OCI-LY7 (cell line): ENCODE data around the gene KCNK4. TPM values are rescaled to one million over a fixed set of nuclear protein-coding genes. Genes with fewer than 3 reads are reported as not detected.
A peak's percentile ranks its signal among the peaks of the same experiment; 100 is the strongest.

Experiments used
- BruUV-seq: library from RNA; stranded (reverse); fragments of 400-500 nt; replicated peaks from 2 replicates; lab custom pipeline; 2021; lab: Mats Ljungman, UMichigan
- CTCF ChIA-PET: fragments of 300-600 bp; sonication (Branson Sonifier 250); formaldehyde crosslinking; loops from one replicate; lab custom pipeline; 2022; ENCODE audit warnings: antibody characterized with exemption; ENCODE audit not compliant: unreplicated experiment; lab: Charles Lee
- POLR2A ChIA-PET: fragments of 300-600 bp; sonication (Branson Sonifier 250); formaldehyde crosslinking; loops from one replicate; lab custom pipeline; 2022; ENCODE audit warnings: antibody characterized with exemption; lab: Charles Lee
- DNase-seq: peaks from one replicate; pipeline ENCODE4 v3.0.0-alpha.2; 2015; ENCODE audit warnings: low spot score
- H2AFZ ChIP-seq: fragments of 200-600 bp; sonication (generic), shearing (Covaris generic); 2 replicates; pipeline ENCODE4 v1.6.1; 2014; ENCODE audit warnings: mild to moderate bottlenecking, antibody characterized with exemption, low read length, moderate library complexity
- H3K27ac ChIP-seq: fragments of 200-600 bp; sonication (generic); 2 replicates; pipeline ENCODE4 v1.5.1; 2014; ENCODE audit warnings: mixed run types, low read depth, mild to moderate bottlenecking, moderate library complexity, low read length, inconsistent platforms; ENCODE audit not compliant: poor library complexity, severe bottlenecking
- H3K36me3 ChIP-seq: fragments of 200-600 bp; sonication (generic); 2 replicates; pipeline ENCODE4 v1.6.1; 2014; ENCODE audit warnings: mild to moderate bottlenecking, antibody characterized with exemption, low read length, moderate library complexity, mixed read lengths; ENCODE audit not compliant: insufficient read depth
- H3K4me1 ChIP-seq: fragments of 200-600 bp; sonication (generic); 2 replicates; pipeline ENCODE4 v1.5.1; 2014; ENCODE audit warnings: mild to moderate bottlenecking, low read length; ENCODE audit not compliant: insufficient read depth, poor library complexity, severe bottlenecking
- H3K4me2 ChIP-seq: fragments of 200-600 bp; sonication (generic); 2 replicates; pipeline ENCODE4 v1.6.1; 2014; ENCODE audit warnings: mild to moderate bottlenecking, low read length
- H3K4me3 ChIP-seq: fragments of 200-600 bp; sonication (generic); 2 replicates; pipeline ENCODE4 v1.5.1; 2014; ENCODE audit warnings: mild to moderate bottlenecking, low read depth, low read length; ENCODE audit not compliant: poor library complexity, severe bottlenecking
- H3K79me2 ChIP-seq: fragments of 200-600 bp; sonication (generic); 2 replicates; pipeline ENCODE4 v1.6.1; 2016; ENCODE audit warnings: low read depth, mild to moderate bottlenecking, low read length, moderate library complexity, mixed read lengths; ENCODE audit not compliant: insufficient read depth
- H3K9me2 ChIP-seq: fragments of 200-600 bp; sonication (generic); 2 replicates; pipeline ENCODE4 v1.6.1; 2016; ENCODE audit warnings: mild to moderate bottlenecking, low read length, mixed read lengths; ENCODE audit not compliant: insufficient read depth
- H3K9me3 ChIP-seq: fragments of 200-600 bp; sonication (generic); 2 replicates; pipeline ENCODE4 v1.6.1; 2014; ENCODE audit warnings: mild to moderate bottlenecking, mixed run types, low read length, mixed read lengths
- H4K20me1 ChIP-seq: fragments of 200-600 bp; sonication (generic); 2 replicates; pipeline ENCODE4 v1.6.1; 2014; ENCODE audit warnings: mild to moderate bottlenecking, antibody characterized with exemption, low read length, moderate library complexity, mixed read lengths; ENCODE audit not compliant: insufficient read depth
- CTCF ChIP-seq: fragments of 200-600 bp; sonication (generic); conservative IDR thresholded peaks from 2 replicates; pipeline ENCODE4 v1.5.1; 2014; ENCODE audit warnings: mild to moderate bottlenecking, antibody characterized with exemption, low read length, moderate library complexity, mixed read lengths
- EZH2phosphoT487 ChIP-seq: fragments of 200-600 bp; sonication (generic); IDR thresholded peaks from 2 replicates; pipeline ENCODE4 v1.6.1; 2018; ENCODE audit warnings: low read depth, borderline replicate concordance, mild to moderate bottlenecking, mixed run types, antibody characterized with exemption, low read length, moderate library complexity, mixed read lengths
- intact Hi-C: fragments of 100-400 bp; cut with micrococcal nuclease; formaldehyde crosslinking; loops from one replicate; pipeline ENCODE4 v1.10.0; 2022; ENCODE audit not compliant: unreplicated experiment
- total RNA-seq, 2 experiments: library from RNA; depleted of rRNA in 1 of 2; stranded (reverse); fragments of >200 nt in 1 of 2; shearing (Covaris generic) in 1 of 2; gene quantifications; 2 replicates each; pipeline ENCODE4 v1.2.3, GENCODE V29; 2014 to 2022

The KCNK4 gene
- total RNA-seq, 2 experiments from 2014 or later = 0.80 to 0.95 TPM

- TF ChIP-seq CTCF (no peak), EZH2phosphoT487 (no peak)
- H3K9me3 ChIP-seq = no peaks in the 10 kb centered on the region
- H3K4me2 ChIP-seq = peak overlapping the region; percentile 9; the same call in 1 of the 2 replicates
- no peak overlapping the region for H2AFZ ChIP-seq
- no TSS peak for BruUV-seq
- CTCF ChIA-PET = no interaction called here
- H3K79me2 ChIP-seq = peaks cover 17% of the 10 kb centered on the region; the same call in 1 of the 2 replicates
- intact Hi-C loops = no loop called here
- H4K20me1 ChIP-seq = no peaks in the 10 kb centered on the region
- no peak overlapping the region for H3K27ac ChIP-seq
- no peak overlapping the region for H3K4me3 ChIP-seq
- POLR2A ChIA-PET = no interaction called here
- no peaks in the 10 kb centered on the region for H3K9me2 ChIP-seq
- H3K36me3 ChIP-seq = peaks cover 54% of the 10 kb centered on the region
- peaks cover 23% of the 10 kb centered on the region for H3K4me1 ChIP-seq
- no peak for DNase-seq
Observed at GRCh38 chr11:64320556-64320955, 29.5 kb downstream of the KCNK4 start.

GRCh38 chr11:64321026-64321425, 29.9 kb downstream of the KCNK4 start:
- POLR2A ChIA-PET = no interaction called here
- no TSS peak for BruUV-seq
- CTCF ChIA-PET = no interaction called here
- H3K4me2 ChIP-seq = no peak overlapping the region
- H3K4me3 ChIP-seq = no peak overlapping the region
- H3K9me2 ChIP-seq = no peaks in the 10 kb centered on the region
- H3K4me1 ChIP-seq = peaks cover 18% of the 10 kb centered on the region
- DNase-seq = no peak
- H3K27ac ChIP-seq = no peak overlapping the region
- no peaks in the 10 kb centered on the region for H4K20me1 ChIP-seq
- H2AFZ ChIP-seq = no peak overlapping the region
- intact Hi-C loops = no loop called here
- no peaks in the 10 kb centered on the region for H3K9me3 ChIP-seq
- H3K79me2 ChIP-seq = peaks cover 17% of the 10 kb centered on the region; the same call in 1 of the 2 replicates
- no peak for TF ChIP-seq EZH2phosphoT487
- TF ChIP-seq CTCF = no peak
- H3K36me3 ChIP-seq = peaks cover 49% of the 10 kb centered on the region

- Histone ChIP-seq H4K20me1 (no peaks in the 10 kb centered on the region), H3K27ac (no peak overlapping the region), H3K9me2 (no peaks in the 10 kb centered on the region), H3K4me3 (no peak overlapping the region), H3K4me1 (peaks cover 13% of the 10 kb centered on the region), H3K79me2 (peaks cover 17% of the 10 kb centered on the region; the same call in 1 of the 2 replicates), H3K9me3 (no peaks in the 10 kb centered on the region), H3K4me2 (no peak overlapping the region), H3K36me3 (peaks cover 44% of the 10 kb centered on the region; the same call in 1 of the 2 replicates), H2AFZ (no peak overlapping the region)
- DNase-seq = no peak
- ChIA-PET CTCF (no interaction called here), POLR2A (interaction anchor here (0.6 kb wide), 1 partner anchor 21 kb away, joined by 5 read pairs; no protein-coding TSS in a partner anchor)
- TF ChIP-seq CTCF (no peak), EZH2phosphoT487 (no peak)
- intact Hi-C loops = no loop called here
- no TSS peak for BruUV-seq
Observed at GRCh38 chr11:64321533-64321932, 30.4 kb downstream of the KCNK4 start.
